A549 (cell line): Measurements from ENCODE around the gene NCOA1. TPM values are rescaled to one million over a fixed set of nuclear protein-coding genes. Genes with fewer than 3 reads are reported as not detected.

Experiments used
- ATAC-seq, 2 experiments: fragments of 200-7000 bp in 1 of 2; fragments of >200 bp in 1 of 2; cut with Nextera tagmentation in 1 of 2; cut with Tn5 transposase in 1 of 2; 3 replicates each; pipeline versions ENCODE4 v1.8.0 to v1.9.1; 2018 to 2020; ENCODE audit warnings: mild to moderate bottlenecking in 1 of 2, moderate library complexity in 1 of 2
- CTCF ChIA-PET: fragments of 300-600 bp; sonication (Branson Sonifier 250); formaldehyde crosslinking; extraction: SDS; loops from one replicate; lab custom pipeline; 2021; ENCODE audit warnings: antibody characterized with exemption, inconsistent platforms; lab: Yijun Ruan, JAX
- POLR2A ChIA-PET: fragments of 350-600 bp; formaldehyde crosslinking; extraction: SDS; loops from one replicate; lab custom pipeline; 2021; ENCODE audit warnings: antibody characterized with exemption, inconsistent platforms; lab: Yijun Ruan, JAX
- DNase-seq, 2 experiments: peaks; one replicate each; pipeline versions ENCODE4 v3.0.0 to v3.0.0-alpha.2; 2011 to 2016; ENCODE audit warnings: low read depth in 1 of 2, low spot score in 1 of 2
- FAIRE-seq: peaks from 2 replicates; lab custom pipeline; 2011; peaks lifted over from hg19 to GRCh38; lab: Jason Lieb, UNC
- H3K27ac ChIP-seq, 2 experiments: fragments of >200 bp; sonication (Bioruptor Twin); formaldehyde crosslinking; 3 replicates each; pipeline ENCODE4 v1.5.1; 2016 to 2017
- H3K4me1 ChIP-seq: fragments of >200 bp; sonication (Bioruptor Twin); formaldehyde crosslinking; 3 replicates; pipeline ENCODE4 v1.6.1; 2016
- H3K4me2 ChIP-seq: fragments of >200 bp; sonication (Bioruptor Twin); formaldehyde crosslinking; 3 replicates; pipeline ENCODE4 v1.6.1; 2016
- H3K4me3 ChIP-seq: fragments of >200 bp; sonication (Bioruptor Twin); formaldehyde crosslinking; 3 replicates; pipeline ENCODE4 v1.5.1; 2016
- H3K9me3 ChIP-seq: fragments of >200 bp; sonication (Bioruptor Twin); formaldehyde crosslinking; 3 replicates; pipeline ENCODE4 v1.6.1; 2016
- BCL3 ChIP-seq: fragments of >200 bp; sonication (Bioruptor Twin); formaldehyde crosslinking; IDR thresholded peaks from 3 replicates; pipeline ENCODE4 v1.6.1; 2016
- EHF ChIP-seq: fragments of 250-450 bp; sonication (Bioruptor Pico); IDR thresholded peaks from 2 replicates; pipeline ENCODE4 v1.5.0; 2020; ENCODE audit warnings: mild to moderate bottlenecking
- EHMT2 ChIP-seq: fragments of 200-600 bp; sonication (generic); IDR thresholded peaks from 2 replicates; pipeline ENCODE4 v1.6.1; 2016; ENCODE audit warnings: antibody characterized with exemption, low read depth, mild to moderate bottlenecking, moderate library complexity
- FOSL2 ChIP-seq, 2 experiments: fragments of 450-650 bp in 1 of 2; fragments of >200 bp in 1 of 2; sonication (Bioruptor Twin) in 1 of 2; formaldehyde crosslinking; IDR thresholded peaks; 2 replicates each; pipeline versions ENCODE4 v1.5.0 to v1.6.1; 2016 to 2020; ENCODE audit warnings: mild to moderate bottlenecking in 1 of 2, moderate library complexity in 1 of 2
- FOXS1 ChIP-seq: fragments of 250-450 bp; sonication (Bioruptor Pico); IDR thresholded peaks from 2 replicates; pipeline ENCODE4 v1.5.0; 2020; ENCODE audit warnings: mild to moderate bottlenecking, moderate library complexity
- HDAC2 ChIP-seq: fragments of 200-600 bp; sonication (generic); IDR thresholded peaks from 2 replicates; pipeline ENCODE4 v1.6.1; 2016
- HEYL ChIP-seq: fragments of 250-450 bp; sonication (Bioruptor Pico); IDR thresholded peaks from 2 replicates; pipeline ENCODE4 v1.8.0; 2021; ENCODE audit warnings: mild to moderate bottlenecking, moderate library complexity
- HOXB13 ChIP-seq: fragments of 250-450 bp; sonication (Bioruptor Pico); IDR thresholded peaks from 2 replicates; pipeline ENCODE4 v1.5.0; 2020; ENCODE audit warnings: low read depth, mild to moderate bottlenecking, moderate library complexity
- JUN ChIP-seq, 2 experiments: fragments of >200 bp; sonication (Bioruptor Twin); formaldehyde crosslinking; IDR thresholded peaks; 2 replicates in 1 of 2; 3 replicates in 1 of 2; pipeline ENCODE4 v1.6.1; 2016 to 2017
- KDM1A ChIP-seq: fragments of 200-600 bp; sonication (generic); IDR thresholded peaks from 2 replicates; pipeline ENCODE4 v1.6.1; 2016; ENCODE audit warnings: low read depth, mild to moderate bottlenecking
- KDM5A ChIP-seq: fragments of 200-600 bp; sonication (generic); IDR thresholded peaks from 2 replicates; pipeline ENCODE4 v1.6.1; 2016; ENCODE audit warnings: antibody characterized with exemption, mild to moderate bottlenecking
- MAX ChIP-seq: IDR thresholded peaks from 2 replicates; pipeline ENCODE4 v1.6.1; 2012
- MYC ChIP-seq: IDR thresholded peaks from 2 replicates; pipeline ENCODE4 v1.6.1; 2012; ENCODE audit warnings: mild to moderate bottlenecking, inconsistent platforms, low read length, improper control_type of control experiment, borderline replicate concordance
- NR3C1 ChIP-seq: fragments of >200 bp; sonication (Bioruptor Twin); formaldehyde crosslinking; IDR thresholded peaks from 3 replicates; pipeline ENCODE4 v1.6.1; 2017
- PBX3 ChIP-seq: IDR thresholded peaks from 2 replicates; pipeline ENCODE4 v1.6.1; 2012
- POLR2AphosphoS2 ChIP-seq: conservative IDR thresholded peaks from 2 replicates; pipeline ENCODE4 v1.6.1; 2012; ENCODE audit warnings: low read length, improper control_type of control experiment, inconsistent platforms
- RCOR1 ChIP-seq: fragments of 150-350 bp; IDR thresholded peaks from 2 replicates; pipeline ENCODE4 v1.6.1; 2014; ENCODE audit warnings: antibody characterized with exemption, low read length, low read depth
- RNF2 ChIP-seq: fragments of 200-600 bp; sonication (generic); IDR thresholded peaks from 2 replicates; pipeline ENCODE4 v1.6.1; 2016; ENCODE audit warnings: low read depth, mild to moderate bottlenecking, antibody characterized with exemption, moderate library complexity, borderline replicate concordance
- SMC3 ChIP-seq: fragments of >200 bp; sonication (Bioruptor Twin); formaldehyde crosslinking; IDR thresholded peaks from 3 replicates; pipeline ENCODE4 v1.6.1; 2018; ENCODE audit warnings: inconsistent platforms
- SREBF2 ChIP-seq: fragments of 450-650 bp; IDR thresholded peaks from 2 replicates; pipeline ENCODE4 v1.6.1; 2014; ENCODE audit warnings: mild to moderate bottlenecking, moderate library complexity
- TFCP2L1 ChIP-seq: fragments of 250-450 bp; sonication (Bioruptor Pico); IDR thresholded peaks from 2 replicates; pipeline ENCODE4 v1.5.0; 2021; ENCODE audit warnings: mild to moderate bottlenecking
- TP53 ChIP-seq: fragments of 250-450 bp; sonication (Bioruptor Pico); IDR thresholded peaks from 2 replicates; pipeline ENCODE4 v1.5.0; 2021; ENCODE audit warnings: mild to moderate bottlenecking, moderate library complexity
- ZNF302 ChIP-seq: fragments of 250-450 bp; sonication (Bioruptor Pico); IDR thresholded peaks from 2 replicates; pipeline ENCODE4 v1.9.0; 2021; ENCODE audit warnings: inconsistent platforms, mild to moderate bottlenecking, moderate library complexity
- ZSCAN20 ChIP-seq: fragments of 250-450 bp; sonication (Bioruptor Pico); IDR thresholded peaks from 2 replicates; pipeline ENCODE4 v1.8.0; 2022; ENCODE audit warnings: mild to moderate bottlenecking, moderate library complexity
- WGBS: methylation state at CpG from one replicate; pipeline ENCODE4 v1.1.6; 2017; ENCODE audit errors: missing lambda C conversion rate; 5-methylcytosine and 5-hydroxymethylcytosine counted together
- polyA plus RNA-seq, 4 experiments: library from polyadenylated mRNA; depleted of rRNA in 3 of 4; stranded (reverse); fragments of >200 nt; fragmentation: RNase III in 1 of 4; extraction: RNeasy Plus Mini Kit Qiagen cat#74134 plus additional on column Dnase treatment in 1 of 4; gene quantifications; 2 replicates in 3 of 4; 3 replicates in 1 of 4; pipeline ENCODE4 v1.2.3, GENCODE V29; 2011 to 2017

Gene NCOA1
- polyA plus RNA-seq, 2 of the 4 experiments (the other 2 are of a cell fraction), result 7.6 to 29.9 TPM

DNA sequence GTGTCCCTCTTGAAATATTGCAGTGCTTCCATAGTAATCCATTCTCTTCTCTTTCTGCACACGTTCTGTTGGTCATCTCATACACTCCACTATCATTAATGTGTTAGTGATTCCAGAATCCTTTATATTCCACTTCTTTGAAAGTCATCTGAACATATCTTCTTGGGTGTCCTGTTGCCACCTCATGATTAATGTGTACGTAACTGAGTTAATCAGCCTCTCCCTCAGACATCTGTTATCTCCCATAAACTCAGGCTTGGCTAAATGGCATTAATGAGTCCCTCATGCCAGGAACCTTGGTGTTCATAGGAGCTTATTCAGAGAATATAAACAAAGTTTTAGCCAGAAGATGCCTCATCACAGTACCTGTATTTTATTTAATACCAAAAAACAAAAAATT is 126.4 kb downstream of the NCOA1 start:
- DNase-seq, result no peak
- no peak overlapping the region for H3K4me2 ChIP-seq
- no peak for FAIRE-seq
- H3K4me3 ChIP-seq, result no peak overlapping the region
- WGBS, result 80% methylated on average over 2 of the region's 2 CpGs
- H3K9me3 ChIP-seq, result 0 out of 3 replicates have a peak, but pooled peaks cover 5% of the 10 kb centered on the region
- ATAC-seq, result no peak
- no peak for TF ChIP-seq ZNF302
- TF ChIP-seq KDM1A, result no peak
- no peak for TF ChIP-seq FOXS1 (CRISPR knock-in tag)
- no peak for TF ChIP-seq PBX3
- no peak for TF ChIP-seq SMC3
- no peaks in the 10 kb centered on the region for H3K4me1 ChIP-seq
- ChIA-PET CTCF (no interaction called here), POLR2A (no interaction called here)
- no peak overlapping the region for H3K27ac ChIP-seq

DNA sequence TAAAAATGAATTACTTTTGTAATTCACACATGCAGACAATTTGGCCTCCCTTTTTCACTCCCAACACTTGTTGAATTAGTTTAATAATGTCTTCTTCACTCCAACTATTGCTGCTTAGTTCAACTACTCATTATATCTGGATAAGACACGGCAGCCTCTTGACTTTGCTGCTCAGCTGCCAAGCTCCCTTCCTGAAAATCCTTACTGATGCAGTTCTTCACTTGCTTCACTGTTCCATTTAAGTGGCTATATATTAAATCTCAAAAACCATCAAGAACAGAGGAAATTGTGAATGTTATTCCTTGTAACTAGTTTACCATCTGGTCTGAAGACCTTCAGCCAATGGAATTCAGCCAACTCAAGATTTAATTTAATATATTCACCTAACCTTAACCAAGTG is 127.1 kb downstream of the NCOA1 start:
- ATAC-seq (no peak), DNase-seq (no peak), FAIRE-seq (no peak)
- no peak for TF ChIP-seq TP53 (CRISPR knock-in tag)
- TF ChIP-seq HOXB13 (CRISPR knock-in tag), result no peak
- TF ChIP-seq RNF2, result no peak
- no peak for TF ChIP-seq PBX3
- Histone ChIP-seq H3K27ac (no peak overlapping the region), H3K4me1 (no peaks in the 10 kb centered on the region), H3K4me3 (no peak overlapping the region), H3K4me2 (no peak overlapping the region), H3K9me3 (no peaks in the 10 kb centered on the region)
- ChIA-PET POLR2A (no interaction called here), CTCF (no interaction called here)
- 84% methylated on average over 1 of the region's 1 CpG for WGBS

DNA sequence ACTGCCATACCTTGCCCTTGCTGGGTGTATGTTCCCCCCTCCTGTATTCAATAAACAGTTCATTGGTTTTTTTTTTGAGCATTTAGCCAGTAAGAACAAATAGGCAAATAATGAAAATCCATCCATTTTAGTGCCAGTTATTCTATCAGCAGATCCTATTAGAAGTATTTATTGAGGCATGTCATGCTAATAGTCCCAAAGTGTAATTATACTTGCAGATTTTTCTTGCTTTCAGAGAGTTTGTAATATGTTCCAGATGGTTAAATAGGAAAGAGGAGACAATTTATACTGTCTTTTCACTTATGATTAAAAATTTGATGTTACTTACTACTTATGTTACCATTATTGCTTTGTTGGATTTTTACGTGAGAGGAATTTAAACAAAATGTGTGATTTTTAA is 127.6 kb downstream of the NCOA1 start:
- ChIA-PET POLR2A (no interaction called here), CTCF (no interaction called here)
- TF ChIP-seq POLR2AphosphoS2 (no peak), JUN (IDR thresholded peaks at IDR 0.05) (no peak)
- H3K4me1 ChIP-seq, result no peaks in the 10 kb centered on the region
- H3K4me2 ChIP-seq, result no peak overlapping the region
- H3K27ac ChIP-seq, result no peak overlapping the region
- 97% methylated on average over 1 of the region's 1 CpG for whole genome bisulfite sequencing
- ATAC-seq, result no peak
- no peak for DNase-seq
- no peaks in the 10 kb centered on the region for H3K9me3 ChIP-seq
- no peak overlapping the region for H3K4me3 ChIP-seq
- no peak for FAIRE-seq

DNA sequence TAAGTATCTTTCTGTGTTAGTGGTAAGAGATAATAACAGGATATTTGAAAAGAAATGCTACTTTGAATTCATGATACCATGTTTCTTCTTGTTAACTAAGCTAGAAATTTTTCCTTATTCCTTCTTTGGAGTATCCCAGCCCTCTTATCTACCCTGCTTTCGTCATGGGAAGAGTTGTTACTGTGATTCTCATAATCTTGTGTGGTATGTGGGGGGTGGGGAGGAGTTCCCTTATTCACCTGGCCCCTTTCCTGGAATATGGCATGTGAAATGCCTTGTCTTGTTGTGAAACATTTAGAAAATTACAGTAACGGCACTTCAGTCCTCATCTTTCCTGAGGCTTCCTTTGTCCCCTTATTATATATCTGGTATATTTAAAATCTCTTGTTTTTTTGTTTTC is 129.9 kb downstream of the NCOA1 start:
- H3K27ac ChIP-seq, result no peak overlapping the region
- 88% methylated on average over 2 of the region's 2 CpGs for WGBS
- H3K4me1 ChIP-seq, result no peaks in the 10 kb centered on the region
- ChIA-PET POLR2A (interaction anchor here (1.0 kb wide), 1 partner anchor 172 kb away, joined by 7 read pairs; the partner anchor contains the start of genes CENPO and PTRHD1), CTCF (no interaction called here)
- FAIRE-seq (no peak), DNase-seq (no peak), ATAC-seq (no peak)
- no peak overlapping the region for H3K4me3 ChIP-seq
- TF ChIP-seq MYC (no peak), RNF2 (no peak), MAX (no peak), NR3C1 (no peak), SREBF2 (no peak), FOXS1 (CRISPR knock-in tag) (no peak), HDAC2 (no peak), KDM5A (no peak), TP53 (CRISPR knock-in tag) (no peak), HEYL (CRISPR knock-in tag) (no peak), FOSL2 (IDR thresholded peaks at IDR 0.05) (no peak), FOSL2 (CRISPR knock-in tag; IDR thresholded peaks at IDR 0.05) (no peak), TFCP2L1 (CRISPR knock-in tag) (no peak), EHF (no peak), ZSCAN20 (no peak), RCOR1 (no peak), EHMT2 (no peak), BCL3 (no peak)
- no peaks in the 10 kb centered on the region for H3K9me3 ChIP-seq
- H3K4me2 ChIP-seq, result no peak overlapping the region
